ENCODE results near the gene UBE2V1.

GRCh38 chr20:50038574-50038991 lies 74.4 kb downstream of the UBE2V1 start:
- TF ChIP-seq CTCF (conservative IDR thresholded peaks at IDR 0.05; ENCODE audit: low read depth, low read length) (no peak), EZH2 (IDR thresholded peaks at IDR 0.05; ENCODE audit: low read length, unreplicated experiment) (no peak)
